ENCODE results near the gene VWF. TPM values are rescaled to one million over a fixed set of nuclear protein-coding genes. Genes with fewer than 3 reads are reported as not detected.
A peak's percentile ranks its signal among the peaks of the same experiment; 100 is the strongest.

The VWF gene
- total RNA-seq, 1 donor from 2014 or later, result 0.06 TPM

DNA sequence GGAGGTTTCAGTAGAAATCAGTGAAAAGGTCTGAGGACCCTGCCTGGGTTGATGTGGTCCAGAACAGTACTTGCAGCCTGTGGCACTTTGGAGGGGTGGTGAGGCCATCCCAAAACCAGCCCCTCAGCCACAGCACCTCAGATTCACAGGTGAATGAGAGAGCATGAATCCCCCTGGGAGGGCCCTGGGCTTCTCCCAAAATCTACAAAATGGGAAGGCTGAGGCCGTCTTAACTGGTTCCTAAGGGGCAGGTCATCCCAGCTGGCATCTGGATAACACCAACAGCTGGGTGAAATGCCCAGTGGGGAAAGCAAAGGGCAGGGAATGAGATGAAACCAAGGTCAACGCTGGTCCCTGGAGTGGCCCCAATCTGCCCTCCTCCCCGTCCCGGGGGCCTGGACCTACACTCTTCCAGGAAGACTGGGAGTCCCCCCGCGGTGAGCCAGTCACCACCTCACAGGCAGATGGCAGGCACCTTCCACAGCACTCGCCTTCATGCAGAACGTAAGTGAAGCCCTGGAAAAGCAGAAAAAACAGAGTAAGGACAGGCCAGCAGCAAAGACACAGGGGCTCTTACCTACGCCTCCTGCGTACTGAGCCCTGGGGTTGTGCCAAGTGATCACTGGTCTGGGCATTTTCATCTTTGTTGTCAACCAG is 153.1 kb downstream of the VWF start:
- TF ChIP-seq, protein P1, sequence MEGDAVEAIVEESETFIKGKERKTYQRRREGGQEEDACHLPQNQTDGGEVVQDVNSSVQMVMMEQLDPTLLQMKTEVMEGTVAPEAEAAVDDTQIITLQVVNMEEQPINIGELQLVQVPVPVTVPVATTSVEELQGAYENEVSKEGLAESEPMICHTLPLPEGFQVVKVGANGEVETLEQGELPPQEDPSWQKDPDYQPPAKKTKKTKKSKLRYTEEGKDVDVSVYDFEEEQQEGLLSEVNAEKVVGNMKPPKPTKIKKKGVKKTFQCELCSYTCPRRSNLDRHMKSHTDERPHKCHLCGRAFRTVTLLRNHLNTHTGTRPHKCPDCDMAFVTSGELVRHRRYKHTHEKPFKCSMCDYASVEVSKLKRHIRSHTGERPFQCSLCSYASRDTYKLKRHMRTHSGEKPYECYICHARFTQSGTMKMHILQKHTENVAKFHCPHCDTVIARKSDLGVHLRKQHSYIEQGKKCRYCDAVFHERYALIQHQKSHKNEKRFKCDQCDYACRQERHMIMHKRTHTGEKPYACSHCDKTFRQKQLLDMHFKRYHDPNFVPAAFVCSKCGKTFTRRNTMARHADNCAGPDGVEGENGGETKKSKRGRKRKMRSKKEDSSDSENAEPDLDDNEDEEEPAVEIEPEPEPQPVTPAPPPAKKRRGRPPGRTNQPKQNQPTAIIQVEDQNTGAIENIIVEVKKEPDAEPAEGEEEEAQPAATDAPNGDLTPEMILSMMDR (conservative IDR thresholded peaks at IDR 0.05; ENCODE audit: low read depth, low read length), result no peak
- no peak for DNase-seq (ENCODE audit: low read depth)
- H3K4me3 ChIP-seq (ENCODE audit: low read depth, low read length), result no peak overlapping the region

DNA sequence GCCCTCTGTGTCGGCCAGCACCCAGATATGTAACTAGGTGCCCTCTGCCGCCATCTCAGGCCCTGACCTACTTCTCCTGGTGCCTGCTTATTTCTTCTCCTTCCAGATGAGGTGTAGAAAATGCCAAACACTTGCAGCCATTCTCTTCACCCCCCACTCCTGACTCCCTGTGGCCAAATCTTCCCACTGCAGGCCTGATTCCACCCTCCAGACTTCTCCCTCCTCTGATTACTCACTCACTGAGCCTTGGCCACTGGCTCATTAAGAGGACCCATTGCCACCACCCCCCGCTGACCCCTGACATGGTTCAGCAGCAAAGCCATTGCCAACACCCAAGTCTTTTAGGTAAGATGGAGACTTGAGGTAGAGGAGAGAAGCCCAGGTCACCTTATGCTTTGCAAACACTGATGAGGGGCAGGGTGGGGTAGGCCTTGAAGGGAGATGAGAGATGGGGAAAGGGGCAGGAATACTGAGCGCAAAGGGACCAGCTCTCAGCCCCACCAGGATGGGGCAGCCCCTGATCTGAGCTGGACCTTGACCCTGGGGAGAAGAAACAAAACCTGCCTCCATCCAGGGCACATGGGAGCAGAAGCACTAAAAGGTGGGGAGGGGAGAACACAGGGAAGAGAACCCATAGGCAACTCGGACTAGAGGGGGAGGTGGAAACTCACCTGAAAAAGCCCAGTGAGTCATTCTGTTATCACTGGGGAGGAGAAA is 154.3 kb downstream of the VWF start:
- TF ChIP-seq, protein P1 (conservative IDR thresholded peaks at IDR 0.05; ENCODE audit: low read depth, low read length), result no peak
- H3K4me3 ChIP-seq (ENCODE audit: low read depth, low read length), result no peak overlapping the region
- DNase-seq (ENCODE audit: low read depth), result no peak

DNA sequence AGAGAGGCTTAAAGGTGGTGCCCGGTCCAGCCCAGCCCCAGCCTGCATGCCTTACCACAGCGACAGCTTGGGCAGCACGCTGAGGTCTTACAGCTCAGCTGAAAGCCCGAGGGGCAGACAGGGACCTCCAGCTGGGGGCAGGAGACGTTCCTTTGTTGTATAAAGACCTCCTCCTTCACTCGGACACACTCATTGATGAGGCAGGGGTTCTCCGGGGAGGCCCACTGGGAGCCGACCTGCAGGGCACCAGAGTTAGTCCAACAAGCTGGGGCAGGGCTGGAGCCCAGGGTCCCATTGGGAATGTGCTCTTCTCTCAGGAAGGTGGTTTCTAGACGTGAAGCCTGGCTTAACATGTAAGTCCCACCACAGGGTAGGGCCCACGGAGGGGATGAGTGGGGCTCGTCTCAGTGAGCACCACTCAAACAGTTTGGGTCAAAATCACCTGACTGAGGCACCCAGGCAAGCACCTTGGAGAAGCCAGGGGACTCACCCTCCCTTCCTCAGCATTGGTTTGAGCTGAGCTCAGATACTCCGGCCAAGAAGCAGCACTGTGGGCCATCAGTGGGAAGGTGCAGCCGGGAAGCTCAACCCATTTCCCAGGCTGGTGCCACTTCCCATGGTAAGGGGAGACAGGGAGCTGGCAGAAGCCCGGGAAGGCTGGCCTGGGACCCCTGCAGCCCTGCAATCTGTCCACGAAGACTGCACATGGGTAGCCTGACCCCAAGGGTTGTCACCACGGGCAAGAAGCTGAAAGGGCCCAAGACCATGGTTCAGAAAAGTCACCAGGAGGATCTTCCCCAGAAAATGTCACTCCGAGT is 155.1 kb downstream of the VWF start:
- DNase-seq (ENCODE audit: low read depth), result no peak
- no peak overlapping the region for H3K4me3 ChIP-seq (ENCODE audit: low read depth, low read length)
- TF ChIP-seq, protein P1 (conservative IDR thresholded peaks at IDR 0.05; ENCODE audit: low read depth, low read length), result no peak

DNA sequence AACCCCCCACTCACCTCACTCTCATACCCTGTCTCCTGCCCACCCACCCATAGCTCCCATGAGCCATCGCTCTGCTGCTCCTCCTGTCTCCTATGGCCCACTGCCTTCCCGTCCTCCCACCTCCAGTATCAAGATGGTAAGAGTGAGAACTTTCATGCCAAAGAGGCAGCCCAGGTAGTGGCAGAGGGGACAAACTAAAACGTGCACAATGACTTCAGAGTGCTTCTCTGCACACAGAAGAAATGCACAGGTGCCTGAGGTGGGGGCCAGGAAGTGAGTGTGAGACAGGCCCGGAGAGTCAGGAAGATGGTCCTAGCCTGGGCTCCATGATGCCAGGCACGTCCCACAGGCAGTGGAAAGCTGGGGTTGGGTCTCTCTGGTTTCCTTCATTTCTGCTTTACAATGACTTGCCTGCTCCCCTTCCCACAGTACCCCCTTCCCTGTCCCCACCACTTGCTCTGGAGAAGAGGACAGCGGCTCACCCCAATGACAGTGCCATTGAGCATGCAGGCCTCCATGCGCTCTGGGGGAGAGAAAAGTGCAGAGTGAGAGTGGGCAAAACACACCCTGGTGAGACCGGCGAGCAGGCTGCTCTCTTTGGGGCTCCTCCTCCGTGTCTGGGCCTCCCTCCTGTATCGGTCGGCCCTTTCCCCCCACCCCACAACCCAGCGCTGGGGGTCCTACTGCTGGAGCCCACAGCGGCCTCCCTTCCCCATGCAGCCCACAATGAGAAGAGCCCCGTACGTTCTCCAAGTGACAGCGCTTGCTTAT is 156.6 kb downstream of the VWF start:
- H3K4me3 ChIP-seq (ENCODE audit: low read depth, low read length), result no peak overlapping the region
- no peak for DNase-seq (ENCODE audit: low read depth)
- TF ChIP-seq, protein P1 (conservative IDR thresholded peaks at IDR 0.05; ENCODE audit: low read depth, low read length), result no peak

DNA sequence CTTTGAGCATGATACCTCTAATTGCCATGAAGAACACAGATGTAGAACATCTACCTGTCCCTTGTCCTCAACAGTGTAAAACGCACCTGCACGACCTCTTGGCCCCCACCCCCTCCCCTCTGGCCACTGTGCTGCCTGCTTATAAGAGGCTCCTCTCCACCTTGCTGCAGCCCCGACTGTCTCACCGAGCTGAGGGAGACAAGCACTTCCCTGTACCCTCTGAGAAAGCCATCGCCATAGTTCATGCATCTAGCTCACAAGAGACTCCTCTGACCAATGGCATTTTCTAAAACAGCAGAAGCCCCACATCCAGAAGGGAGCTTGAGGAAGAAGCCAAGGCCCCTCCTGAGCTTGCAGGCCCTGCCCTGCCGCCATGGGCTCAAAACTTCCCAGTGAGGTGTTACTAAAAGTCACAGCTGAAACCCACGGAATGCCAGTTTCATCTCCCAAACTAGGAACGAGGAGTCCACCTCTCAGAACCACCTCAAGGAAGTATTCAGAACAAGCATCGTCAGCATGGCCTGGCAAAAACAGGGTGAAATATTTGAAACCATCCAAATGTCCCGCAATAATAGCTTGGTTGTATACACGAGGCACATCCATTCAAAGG is 157.9 kb downstream of the VWF start:
- no peak overlapping the region for H3K4me3 ChIP-seq (ENCODE audit: low read depth, low read length)
- no peak for DNase-seq (ENCODE audit: low read depth)
- TF ChIP-seq, protein P1 (conservative IDR thresholded peaks at IDR 0.05; ENCODE audit: low read depth, low read length), result no peak

DNA sequence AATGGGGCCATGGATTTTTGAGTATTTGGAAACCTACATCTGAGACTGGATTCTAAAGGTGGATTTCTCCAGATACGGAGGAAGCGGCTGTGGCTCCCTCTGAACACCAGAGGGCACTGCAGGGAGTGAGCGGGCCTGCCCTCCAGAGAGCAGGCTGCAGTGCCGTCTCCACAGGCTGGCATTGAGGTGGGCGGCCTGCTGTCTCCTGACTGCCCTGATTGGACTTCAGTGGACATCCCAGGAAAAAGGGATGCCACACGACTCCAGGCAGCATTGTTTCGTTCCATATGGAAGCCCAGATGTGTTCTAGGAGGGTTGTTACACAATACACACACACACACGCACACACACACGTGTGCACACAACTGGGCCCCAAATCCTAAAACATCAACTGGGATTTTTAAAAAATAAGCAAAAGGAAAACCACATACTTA is 158.5 kb downstream of the VWF start:
- no peak overlapping the region for H3K4me3 ChIP-seq (ENCODE audit: low read depth, low read length)
- DNase-seq (ENCODE audit: low read depth), result no peak
- TF ChIP-seq, protein P1 (conservative IDR thresholded peaks at IDR 0.05; ENCODE audit: low read depth, low read length), result peak; percentile 73

Data from epithelial cell of proximal tubule (primary cell).